ENCODE results near the gene FAM181A.

FAM181A gene

DNA sequence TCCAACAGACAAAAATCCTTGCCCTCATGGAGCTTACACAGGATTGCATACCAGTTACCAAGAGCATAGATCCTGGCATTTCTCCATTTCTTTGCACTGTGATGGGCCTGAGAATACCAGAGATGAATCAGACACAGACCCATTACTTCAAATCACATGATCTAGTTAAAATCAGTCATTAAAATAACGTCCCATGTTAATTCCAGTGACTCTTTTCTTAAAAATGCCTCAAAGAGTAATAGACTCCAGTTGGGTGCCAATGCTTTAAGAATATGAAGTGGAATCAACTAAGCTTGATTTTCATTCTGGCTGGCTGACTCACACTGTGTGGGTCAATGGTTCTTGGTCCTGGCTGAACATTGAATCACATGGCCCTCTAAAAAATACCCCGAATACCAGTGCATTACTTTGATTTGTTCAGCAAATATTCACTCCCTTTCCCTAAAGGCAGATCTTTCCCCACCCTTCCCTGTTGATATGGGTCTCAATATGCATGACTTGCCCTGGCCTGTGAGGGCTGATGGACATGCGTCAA, 38.2 kb downstream of the FAM181A start:
- no peak for DNase-seq

DNA sequence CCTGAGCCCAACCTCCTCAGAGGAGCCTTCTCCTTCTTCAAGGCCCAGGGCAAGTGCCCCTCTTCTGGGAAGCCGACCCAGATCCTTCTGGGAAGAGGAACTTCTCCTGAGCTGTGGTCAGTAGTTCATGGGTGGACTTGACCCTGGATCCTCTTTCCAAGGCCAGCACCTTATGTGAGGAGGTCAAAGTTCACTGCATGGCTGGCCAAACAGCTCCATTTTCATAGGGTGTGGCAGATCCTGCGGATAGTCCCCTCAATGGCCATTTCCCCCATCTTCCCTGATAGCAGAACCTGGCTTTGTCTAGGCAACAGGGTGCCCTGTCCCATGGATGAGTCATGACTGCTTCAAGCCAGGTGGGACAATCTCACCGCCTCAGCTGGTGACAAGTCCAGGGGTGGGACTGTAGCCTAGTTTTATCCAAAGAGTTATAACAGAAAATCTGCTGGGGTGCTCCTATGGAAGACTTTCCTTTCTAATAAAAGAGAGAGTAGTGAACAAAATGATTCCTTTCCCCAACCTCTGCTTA, 38.9 kb downstream of the FAM181A start:
- DNase-seq = no peak

DNA sequence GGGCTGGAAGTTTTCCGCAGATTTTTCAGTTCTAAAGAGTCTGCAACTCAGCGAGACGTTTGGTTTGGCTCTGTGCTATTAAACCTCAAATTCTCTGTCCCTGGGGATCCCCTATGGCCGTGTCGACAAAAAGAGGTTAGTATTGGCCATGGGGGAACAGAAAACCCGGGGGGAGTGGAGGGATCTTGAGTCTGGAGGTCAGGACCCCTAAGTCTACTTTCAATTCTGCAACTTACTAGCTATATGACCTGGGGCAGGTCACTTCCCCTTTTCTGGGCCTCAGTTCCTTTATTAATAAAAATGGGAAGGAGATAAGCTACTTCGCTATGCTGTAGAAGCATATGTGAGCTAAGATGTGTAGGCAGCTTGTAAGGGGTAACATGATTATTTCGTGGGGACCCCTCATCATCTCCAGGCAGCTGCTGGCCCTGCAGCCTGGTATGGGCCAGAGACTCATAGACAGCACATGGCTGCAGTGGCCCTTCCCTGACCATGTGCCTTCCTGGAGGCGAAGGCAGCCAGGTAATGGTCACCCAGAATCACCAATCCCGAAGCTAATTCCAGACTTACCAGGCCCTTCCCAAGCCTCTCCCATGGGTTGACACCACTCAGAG, 40.6 kb downstream of the FAM181A start:
- DNase-seq = no peak

DNA sequence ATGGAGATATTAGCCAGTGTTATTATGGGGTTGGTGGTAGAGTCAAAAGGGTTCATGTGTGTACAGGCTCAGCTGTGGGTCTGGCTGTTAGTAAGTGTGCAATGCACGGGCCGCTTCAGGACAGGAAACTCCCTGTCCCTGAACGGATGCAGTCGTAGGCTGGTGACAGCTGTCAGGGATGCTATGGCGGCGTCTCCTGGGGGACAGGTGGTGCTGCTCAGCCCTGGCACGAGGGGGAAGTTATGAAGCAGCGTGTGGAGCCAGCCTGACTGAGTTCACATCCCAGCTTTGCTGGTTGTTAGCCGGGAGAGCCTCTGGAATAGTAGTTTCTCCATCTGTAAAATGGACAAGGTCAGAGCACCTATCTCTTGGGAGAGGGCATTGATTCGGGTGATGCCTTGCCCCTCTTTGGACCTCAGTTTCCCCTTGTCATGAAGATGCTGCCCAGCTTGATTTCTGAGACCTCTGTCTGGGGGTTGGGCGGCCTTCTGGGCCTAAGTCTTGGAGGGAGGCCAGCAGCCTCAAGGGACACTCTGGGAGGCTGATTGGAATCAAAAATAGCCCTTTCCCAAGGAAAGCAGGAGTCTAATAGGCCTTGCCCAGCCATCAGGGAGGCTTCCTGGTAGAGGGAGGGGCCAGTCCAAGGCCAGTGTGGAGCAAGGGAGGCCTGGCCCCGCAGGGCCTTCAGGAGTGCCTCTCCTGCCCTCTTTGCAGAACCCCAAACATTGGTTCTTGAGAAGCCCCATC, 42.1 kb downstream of the FAM181A start:
- no peak for DNase-seq

DNA sequence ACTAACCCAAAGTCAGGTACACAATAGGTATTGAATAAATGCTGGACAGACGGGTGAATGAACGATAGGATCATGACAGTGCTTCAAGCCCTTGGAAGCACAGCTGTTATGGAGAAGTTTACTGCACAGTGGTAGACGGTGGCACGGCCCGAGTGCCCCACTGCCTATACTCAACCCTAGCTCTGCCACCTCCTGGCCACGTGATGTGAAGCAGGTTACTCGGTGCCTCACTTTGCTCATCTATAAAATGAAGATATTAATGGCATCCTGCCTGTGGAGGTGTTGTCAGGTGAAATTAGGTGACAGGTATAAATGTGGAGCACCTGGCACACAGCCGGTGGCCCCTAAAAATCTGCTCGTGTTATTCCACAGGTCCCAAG, 43.4 kb downstream of the FAM181A start:
- DNase-seq = peak in 1 of 2 experiments; percentile 19

DNA sequence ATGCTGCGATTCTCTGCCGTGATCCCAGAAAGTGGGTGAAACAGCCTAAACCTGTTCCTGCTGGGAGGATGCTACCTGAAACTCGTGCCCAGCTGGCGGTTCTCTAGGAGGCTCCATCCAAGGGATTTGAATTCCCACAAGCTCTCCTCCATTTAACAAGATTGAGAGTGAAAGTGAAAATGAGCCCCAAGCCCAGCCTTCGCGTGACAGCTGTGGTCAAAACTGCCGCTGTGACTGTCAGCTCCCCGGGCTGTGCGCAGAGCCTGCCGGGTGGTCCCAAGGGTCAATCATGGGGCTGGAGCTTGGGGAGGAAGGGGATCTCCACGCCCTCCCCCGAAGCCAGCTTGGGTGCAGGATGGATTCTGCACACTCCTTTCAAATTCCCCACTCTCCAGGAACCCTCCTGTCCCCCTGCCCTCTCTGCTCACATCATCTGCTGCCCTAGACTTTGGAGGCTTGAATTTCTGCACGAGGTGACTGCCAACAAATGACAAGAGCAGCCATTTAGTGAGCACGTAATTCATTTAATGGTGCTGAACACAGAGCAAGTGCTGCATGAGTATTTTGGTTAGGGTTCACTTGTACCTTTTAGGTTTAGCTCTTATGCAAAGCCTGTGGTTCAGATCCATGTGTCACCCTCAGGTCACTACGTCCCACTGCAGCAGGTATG, 44.0 kb downstream of the FAM181A start:
- DNase-seq = no peak

DNA sequence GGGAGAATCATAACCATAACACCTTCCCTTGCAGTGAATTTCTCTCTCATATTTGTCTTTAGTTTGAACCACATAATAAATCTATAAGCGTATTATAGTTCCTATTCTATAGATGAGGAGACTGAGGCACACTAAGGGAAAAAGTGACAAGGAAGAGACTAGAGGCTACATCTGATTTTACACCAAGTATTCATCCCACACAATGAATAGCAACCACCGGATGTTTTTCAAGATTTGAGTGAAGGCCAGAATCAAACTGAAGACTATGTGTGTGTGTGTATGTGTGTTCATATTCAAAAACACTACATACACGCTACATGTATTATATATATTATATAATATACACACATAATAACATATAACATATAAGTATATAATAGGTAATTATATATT, 44.5 kb downstream of the FAM181A start:
- no peak for DNase-seq

DNA sequence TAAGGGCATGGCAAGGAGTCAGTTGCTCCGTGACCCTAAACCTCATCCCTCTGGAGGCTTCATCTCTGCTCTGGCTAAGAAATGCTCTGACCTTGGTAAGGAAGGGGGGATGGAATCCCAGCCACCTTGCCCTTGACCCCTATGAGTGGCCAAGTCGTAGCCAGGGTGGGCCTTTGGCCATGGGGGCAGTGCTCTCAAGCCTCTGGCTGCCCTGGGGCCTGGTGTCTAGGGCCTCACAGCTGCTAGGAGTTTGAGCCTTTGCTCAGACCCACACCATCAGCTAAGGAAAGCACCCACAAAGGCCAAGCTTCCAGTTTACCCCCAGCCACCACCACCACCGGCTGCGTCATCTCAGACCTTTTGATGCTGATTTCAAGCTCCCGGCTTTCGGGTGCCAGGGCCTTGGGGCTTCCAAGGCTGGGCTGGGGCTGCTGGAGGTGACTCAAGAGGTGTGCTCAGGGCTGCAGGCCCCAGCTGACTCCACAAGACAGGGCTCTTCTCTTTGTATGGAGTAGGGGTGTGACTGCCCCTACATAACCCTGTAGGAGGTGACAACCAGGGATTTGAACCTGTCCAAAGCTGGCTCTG, 45.6 kb downstream of the FAM181A start:
- no peak for DNase-seq

DNA sequence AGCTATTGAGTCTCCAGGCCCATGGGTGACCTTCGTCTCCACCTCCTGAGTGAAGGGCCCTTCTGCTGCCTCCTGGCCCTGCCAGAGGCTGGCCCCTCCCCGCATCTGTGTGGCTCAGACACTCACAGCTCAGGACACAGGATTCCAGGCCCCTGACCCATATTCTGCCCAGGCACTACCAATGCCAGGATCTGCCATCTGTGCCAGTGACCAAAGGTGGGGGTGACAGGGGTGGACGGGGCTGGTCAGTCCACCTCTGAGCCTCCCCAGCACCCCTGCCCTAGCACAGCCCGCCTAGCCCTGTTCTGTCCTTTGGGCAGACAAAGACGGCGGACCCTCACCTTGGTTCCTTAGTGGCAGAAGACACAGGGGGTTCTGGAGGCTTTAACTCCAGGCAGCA, 46.5 kb downstream of the FAM181A start:
- no peak for DNase-seq

DNA sequence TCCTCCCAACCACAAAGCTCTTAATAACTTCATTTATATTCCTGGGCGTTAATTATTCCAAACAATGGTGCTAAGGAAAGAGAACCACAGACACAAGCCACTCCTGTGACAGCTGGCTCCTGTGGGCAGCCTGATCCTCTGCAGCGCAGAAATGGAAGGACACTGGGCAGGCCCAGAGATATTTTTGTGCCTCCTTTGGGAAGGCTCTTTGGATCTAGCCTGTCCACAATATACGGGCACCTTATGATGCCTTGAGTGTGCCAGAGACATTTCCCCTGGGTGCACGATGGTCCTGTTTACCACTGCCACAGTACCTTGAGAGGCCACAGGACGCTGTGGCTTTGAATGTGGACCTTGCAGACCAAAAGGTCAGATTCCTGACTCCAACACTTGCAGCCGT, 47.2 kb downstream of the FAM181A start:
- DNase-seq = no peak

DNA sequence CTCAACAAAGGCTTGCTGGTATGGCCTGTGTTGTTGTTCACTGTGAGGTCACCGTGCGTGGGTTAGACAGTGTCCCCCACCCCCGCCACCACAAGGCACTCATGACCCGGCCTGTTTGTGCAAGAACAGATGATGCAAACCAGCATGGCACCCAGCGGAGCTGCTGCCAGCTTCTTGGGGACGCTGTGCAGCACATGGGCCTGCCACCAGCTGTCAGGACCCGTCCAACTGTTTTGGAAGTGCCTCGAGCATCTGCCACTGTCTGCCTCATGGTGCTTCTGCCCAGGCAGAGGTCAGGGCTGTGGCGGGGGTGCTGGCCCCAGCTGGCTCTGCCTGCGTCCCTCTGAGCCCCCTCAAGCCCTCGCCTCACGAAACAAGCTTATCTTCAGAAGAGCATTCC, 47.7 kb downstream of the FAM181A start:
- DNase-seq = no peak

DNA sequence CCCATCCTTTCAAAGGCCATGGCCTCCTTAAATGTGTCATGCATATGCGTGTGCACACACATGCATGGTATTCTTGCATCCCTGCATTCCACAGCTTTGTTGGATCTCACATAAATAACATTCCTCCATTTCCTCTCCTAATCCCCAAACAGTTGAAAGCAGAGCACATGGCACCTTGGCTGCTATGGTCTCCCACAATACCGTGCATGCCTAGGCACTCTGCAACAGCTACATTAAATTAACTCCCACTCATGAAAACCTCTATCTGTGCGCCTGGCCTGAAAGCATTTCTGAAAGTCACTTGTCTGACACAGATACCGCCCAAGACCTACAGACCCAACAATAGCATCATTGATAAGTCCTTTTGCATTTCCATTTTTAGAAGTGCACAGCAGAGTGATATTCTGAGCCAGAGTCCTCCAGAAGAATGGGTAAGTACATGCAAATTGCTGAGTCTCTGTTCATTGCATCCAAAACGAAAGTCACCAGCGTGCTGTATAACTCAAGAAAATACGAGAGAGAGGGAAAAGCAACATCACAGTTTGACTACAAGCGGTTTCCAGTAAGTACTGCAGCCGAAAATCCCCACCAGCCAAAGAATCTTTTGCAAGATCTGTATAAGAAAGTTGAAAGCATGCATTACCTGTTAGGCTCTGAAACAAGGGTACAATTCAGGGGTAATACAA, 48.8 kb downstream of the FAM181A start:
- DNase-seq = no peak

DNA sequence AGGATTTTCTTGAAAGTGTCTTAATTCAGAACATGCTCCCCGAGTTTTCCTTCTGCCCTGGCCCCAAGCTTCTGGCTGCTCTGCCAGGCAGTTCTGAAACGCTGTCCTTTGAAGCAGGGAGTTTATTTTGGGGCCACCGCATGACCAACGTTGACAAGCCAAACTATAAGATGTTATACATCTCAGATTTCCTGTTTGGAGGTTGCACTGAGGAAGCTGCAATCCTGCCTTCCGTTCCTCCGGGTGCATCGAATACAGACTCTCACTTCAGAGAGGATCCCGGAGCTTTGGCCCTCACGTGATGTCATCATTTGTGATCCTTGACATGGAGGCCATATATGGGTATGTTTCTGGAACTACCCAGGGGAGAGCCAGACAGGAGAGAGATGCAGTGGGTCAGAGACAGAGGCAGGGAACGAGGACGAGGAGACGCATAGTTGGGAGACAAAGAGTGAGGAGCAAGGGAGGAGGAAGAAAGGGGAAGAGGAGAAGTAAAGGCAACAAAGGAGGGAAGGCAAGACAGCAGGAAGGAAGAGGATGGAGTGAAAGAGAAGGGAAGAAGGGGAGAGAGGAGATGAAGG, 49.4 kb downstream of the FAM181A start, which contains the start of gene ASB2:
TSS of gene ASB2 (minus strand) at position 94 of the 581 bp plus-strand sequence. CDS start 12,031 bp downstream, outside the sequence.
- DNase-seq = no peak

DNA sequence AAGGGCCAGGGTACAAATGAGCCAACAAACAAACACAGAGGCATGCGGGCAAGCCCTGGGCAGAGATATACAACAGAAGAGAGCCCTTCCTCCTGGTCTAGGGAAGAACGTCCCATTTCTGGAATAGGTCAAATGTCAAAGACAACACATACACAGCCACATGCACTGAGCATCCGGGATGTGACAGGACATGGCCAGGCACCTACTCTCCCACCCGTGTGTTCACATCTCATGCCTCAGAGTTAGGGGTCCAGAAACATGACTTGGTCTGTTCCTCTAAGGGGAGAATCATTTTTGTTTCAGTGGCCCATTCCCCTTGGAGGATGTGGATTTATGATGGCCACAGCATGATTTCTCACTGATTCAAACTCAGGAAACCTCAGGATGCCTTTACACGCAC, 50.0 kb downstream of the FAM181A start:
- no peak for DNase-seq

DNA sequence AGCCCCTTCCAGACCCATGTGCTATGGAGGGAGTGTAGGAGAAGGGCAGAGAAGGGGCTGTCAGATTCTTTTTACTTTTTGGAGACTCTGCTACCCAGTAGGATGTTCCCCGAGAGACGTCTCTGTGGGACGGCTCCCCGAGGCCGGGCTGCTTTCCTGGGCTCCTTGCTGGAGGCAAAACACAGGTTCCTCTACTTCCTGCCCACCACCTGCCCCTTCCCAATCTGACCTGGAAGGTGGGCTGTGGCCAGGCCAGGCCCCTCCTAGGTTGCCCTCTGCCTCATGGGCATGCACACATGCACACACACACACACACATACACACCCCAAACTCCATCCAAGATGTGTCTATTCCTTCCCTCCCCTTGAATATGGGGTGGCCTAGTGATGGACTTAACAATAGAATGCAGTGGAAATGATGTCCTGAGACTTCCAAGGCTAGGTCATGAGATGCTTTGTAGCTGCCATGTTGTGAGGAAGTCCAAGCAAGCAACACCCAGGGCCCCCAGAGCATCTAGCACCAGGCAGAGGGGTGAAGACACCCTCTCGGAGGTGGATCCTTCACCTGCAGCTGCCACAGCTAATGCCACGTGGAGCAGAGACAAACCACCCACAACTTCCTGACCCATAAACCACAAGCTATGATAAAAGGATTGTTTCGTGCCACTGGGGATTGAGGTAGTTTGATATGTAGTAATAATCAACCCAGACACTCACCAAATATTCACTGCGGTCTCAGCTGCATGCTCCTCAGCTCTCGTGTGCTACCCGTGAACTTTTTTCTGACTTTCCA, 50.8 kb downstream of the FAM181A start:
- DNase-seq = no peak

DNA sequence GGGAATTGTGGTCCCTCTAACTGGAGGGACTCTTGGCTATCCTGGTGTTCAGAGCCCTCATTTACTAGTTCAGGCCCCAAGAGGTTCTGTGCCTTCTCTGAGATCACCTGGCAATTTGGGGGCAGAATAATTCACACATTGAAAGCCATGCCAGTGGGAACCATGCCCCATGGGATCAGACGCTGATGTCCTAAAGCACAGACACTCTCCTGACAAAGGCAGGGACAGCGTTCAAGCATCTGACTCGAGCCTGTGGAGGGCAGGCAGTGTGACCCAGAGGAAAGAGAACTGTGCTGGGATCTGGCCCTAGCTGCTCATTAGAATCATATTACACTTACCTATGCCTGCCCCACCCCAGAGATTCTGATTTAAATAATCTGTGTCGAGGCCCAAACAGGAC, 51.6 kb downstream of the FAM181A start:
- DNase-seq = no peak

Measured in NCI-H2081 (cell line).